BLaER1 (cell line): Measurements from ENCODE around the gene PLOD3.

ENCODE experiments used
- H3K27ac ChIP-seq: shearing (Covaris generic); formaldehyde crosslinking; 2 replicates; pipeline ENCODE4 v1.8.1; 2022
- H3K27me3 ChIP-seq: shearing (Covaris generic); formaldehyde crosslinking; 2 replicates; pipeline ENCODE4 v1.8.1; 2022
- H3K36me3 ChIP-seq: shearing (Covaris generic); formaldehyde crosslinking; 2 replicates; pipeline ENCODE4 v1.8.1; 2022
- H3K4me1 ChIP-seq: shearing (Covaris generic); formaldehyde crosslinking; 2 replicates; pipeline ENCODE4 v1.8.1; 2022
- H3K4me2 ChIP-seq: shearing (Covaris generic); formaldehyde crosslinking; 2 replicates; pipeline ENCODE4 v1.8.1; 2022
- H3K4me3 ChIP-seq: shearing (Covaris generic); formaldehyde crosslinking; 2 replicates; pipeline ENCODE4 v1.8.1; 2022
- H3K9ac ChIP-seq: shearing (Covaris generic); formaldehyde crosslinking; 2 replicates; pipeline ENCODE4 v1.8.1; 2022
- H3K9me3 ChIP-seq: shearing (Covaris generic); formaldehyde crosslinking; 2 replicates; pipeline ENCODE4 v1.8.1; 2022
- H4K20me1 ChIP-seq: shearing (Covaris generic); formaldehyde crosslinking; 2 replicates; pipeline ENCODE4 v1.8.1; 2022
- Cebpa-rat ChIP-seq: shearing (Covaris generic); IDR thresholded peaks from 2 replicates; pipeline ENCODE4 v1.8.1; 2022

PLOD3 gene

GRCh38 chr7:101232141-101232850 is 14.9 kb upstream of the PLOD3 start:
- H3K27ac ChIP-seq, result no peak overlapping the region
- no peak overlapping the region for H3K4me3 ChIP-seq
- H3K9me3 ChIP-seq, result no peaks in the 10 kb centered on the region
- peaks cover 21% of the 10 kb centered on the region; the same call in 1 of the 2 replicates for H4K20me1 ChIP-seq
- H3K27me3 ChIP-seq, result no peaks in the 10 kb centered on the region
- peaks cover 34% of the 10 kb centered on the region for H3K4me1 ChIP-seq
- no peak overlapping the region for H3K9ac ChIP-seq
- H3K4me2 ChIP-seq, result no peak overlapping the region
- TF ChIP-seq Cebpa-rat, result no peak
- peaks cover 69% of the 10 kb centered on the region for H3K36me3 ChIP-seq

- TF ChIP-seq Cebpa-rat, result no peak
- Histone ChIP-seq H3K36me3 (peaks cover 73% of the 10 kb centered on the region), H3K9ac (no peak overlapping the region), H3K4me2 (no peak overlapping the region), H3K9me3 (no peaks in the 10 kb centered on the region), H3K27ac (no peak overlapping the region), H4K20me1 (peaks cover 21% of the 10 kb centered on the region; the same call in 1 of the 2 replicates), H3K4me1 (peaks cover 34% of the 10 kb centered on the region), H3K4me3 (no peak overlapping the region), H3K27me3 (no peaks in the 10 kb centered on the region)
Measured at GRCh38 chr7:101231644-101232043, 14.3 kb upstream of the PLOD3 start.

GRCh38 chr7:101226721-101227120 is 9.3 kb upstream of the PLOD3 start:
- Histone ChIP-seq H3K4me1 (peaks cover 30% of the 10 kb centered on the region), H3K36me3 (peaks cover 92% of the 10 kb centered on the region), H3K27me3 (no peaks in the 10 kb centered on the region), H3K9me3 (no peaks in the 10 kb centered on the region), H3K27ac (no peak overlapping the region), H3K9ac (no peak overlapping the region), H3K4me2 (peak overlapping the region; percentile 45), H3K4me3 (no peak overlapping the region), H4K20me1 (peaks cover 32% of the 10 kb centered on the region)
- no peak for TF ChIP-seq Cebpa-rat

- H3K27me3 ChIP-seq, result no peaks in the 10 kb centered on the region
- peak overlapping the region; percentile 46; the same call in 1 of the 2 replicates for H3K4me2 ChIP-seq
- no peak overlapping the region for H3K4me3 ChIP-seq
- peaks cover 95% of the 10 kb centered on the region for H3K36me3 ChIP-seq
- H3K9me3 ChIP-seq, result no peaks in the 10 kb centered on the region
- peaks cover 36% of the 10 kb centered on the region for H4K20me1 ChIP-seq
- TF ChIP-seq Cebpa-rat, result no peak
- peaks cover 29% of the 10 kb centered on the region for H3K4me1 ChIP-seq
- H3K9ac ChIP-seq, result no peak overlapping the region
- no peak overlapping the region for H3K27ac ChIP-seq
Measured at GRCh38 chr7:101225650-101226049, 8.3 kb upstream of the PLOD3 start.

GRCh38 chr7:101223528-101223927 is 6.1 kb upstream of the PLOD3 start:
- Histone ChIP-seq H3K27ac (no peak overlapping the region), H3K9me3 (no peaks in the 10 kb centered on the region), H3K9ac (no peak overlapping the region), H3K4me3 (no peak overlapping the region), H3K27me3 (no peaks in the 10 kb centered on the region), H3K36me3 (peaks cover 76% of the 10 kb centered on the region), H4K20me1 (peaks cover 52% of the 10 kb centered on the region), H3K4me2 (no peak overlapping the region), H3K4me1 (peaks cover 46% of the 10 kb centered on the region)
- no peak for TF ChIP-seq Cebpa-rat

GRCh38 chr7:101222275-101222830 is 5.0 kb upstream of the PLOD3 start:
- Histone ChIP-seq H3K36me3 (peaks cover 65% of the 10 kb centered on the region), H3K9ac (no peak overlapping the region), H3K4me2 (no peak overlapping the region), H3K9me3 (no peaks in the 10 kb centered on the region), H3K4me1 (peaks cover 47% of the 10 kb centered on the region), H3K27ac (no peak overlapping the region), H3K27me3 (no peaks in the 10 kb centered on the region), H4K20me1 (peaks cover 54% of the 10 kb centered on the region), H3K4me3 (no peak overlapping the region)
- no peak for TF ChIP-seq Cebpa-rat

- Histone ChIP-seq H3K4me3 (no peak overlapping the region), H3K4me1 (peaks cover 49% of the 10 kb centered on the region), H3K27me3 (no peaks in the 10 kb centered on the region), H3K9me3 (no peaks in the 10 kb centered on the region), H3K9ac (no peak overlapping the region), H3K36me3 (peaks cover 56% of the 10 kb centered on the region), H4K20me1 (peaks cover 54% of the 10 kb centered on the region), H3K27ac (no peak overlapping the region), H3K4me2 (peak overlapping the region; percentile 24; the same call in 1 of the 2 replicates)
- TF ChIP-seq Cebpa-rat, result no peak
Measured at GRCh38 chr7:101220295-101220694, 2.9 kb upstream of the PLOD3 start.

- TF ChIP-seq Cebpa-rat, result no peak
- peak overlapping the region; percentile 72 for H3K27ac ChIP-seq
- no peaks in the 10 kb centered on the region for H3K27me3 ChIP-seq
Measured at GRCh38 chr7:101218236-101219125, 1.1 kb upstream of the PLOD3 start.

GRCh38 chr7:101216860-101217387 is 457 bp downstream of the PLOD3 start:
- peak overlapping the region; percentile 77 for H3K9ac ChIP-seq
- peaks cover 53% of the 10 kb centered on the region for H3K4me1 ChIP-seq
- H3K9me3 ChIP-seq, result no peaks in the 10 kb centered on the region
- H3K27me3 ChIP-seq, result no peaks in the 10 kb centered on the region
- peak overlapping the region; percentile 74 for H3K27ac ChIP-seq
- peak overlapping the region; percentile 94 for H3K4me2 ChIP-seq
- peaks cover 34% of the 10 kb centered on the region for H4K20me1 ChIP-seq
- H3K36me3 ChIP-seq, result peaks cover 49% of the 10 kb centered on the region
- TF ChIP-seq Cebpa-rat, result no peak
- H3K4me3 ChIP-seq, result peak overlapping the region; percentile 88

More at GRCh38 chr7:101218236-101219125, 1.1 kb upstream of the PLOD3 start:
- no peaks in the 10 kb centered on the region for H3K9me3 ChIP-seq
- H3K4me3 ChIP-seq, result peak overlapping the region; percentile 88
- H3K36me3 ChIP-seq, result peaks cover 54% of the 10 kb centered on the region
- H3K4me1 ChIP-seq, result peaks cover 53% of the 10 kb centered on the region
- H4K20me1 ChIP-seq, result peaks cover 50% of the 10 kb centered on the region
- H3K9ac ChIP-seq, result peak overlapping the region; percentile 77
- H3K4me2 ChIP-seq, result peak overlapping the region; percentile 94
